Testis (tissue), 3 donors: ENCODE data around the gene QSOX2. TPM values are rescaled to one million over a fixed set of nuclear protein-coding genes. Genes with fewer than 3 reads are reported as not detected.

Experiments used
- DNase-seq: peaks from one replicate; pipeline ENCODE4 v3.0.0-alpha.2; 2019
- H3K27ac ChIP-seq, 2 donors: fragments of 200-600 bp; sonication (generic); one replicate each; pipeline ENCODE4 v1.5.1; 2019
- H3K27me3 ChIP-seq: fragments of 200-600 bp; sonication (generic); one replicate; pipeline ENCODE4 v1.5.1; 2019
- H3K36me3 ChIP-seq: fragments of 200-600 bp; sonication (generic); one replicate; pipeline ENCODE4 v1.5.1; 2017; ENCODE audit warnings: low read depth; ENCODE audit errors: missing control alignments
- H3K4me1 ChIP-seq: fragments of 200-600 bp; sonication (generic); one replicate; pipeline ENCODE4 v1.5.1; 2019
- H3K4me3 ChIP-seq, 2 donors: fragments of 200-600 bp; sonication (generic); one replicate each; pipeline ENCODE4 v1.5.1; 2017 to 2019
- H3K9me3 ChIP-seq: fragments of 200-600 bp; sonication (generic); one replicate; pipeline ENCODE4 v1.5.1; 2017
- POLR2A ChIP-seq: fragments of 450-650 bp; IDR thresholded peaks from one replicate; pipeline ENCODE4 v1.6.1; 2017; ENCODE audit warnings: antibody characterized with exemption, mild to moderate bottlenecking, moderate library complexity
- WGBS, 2 donors: methylation state at CpG; one replicate each; pipeline ENCODE4 v1.1.5; 2018; 5-methylcytosine and 5-hydroxymethylcytosine counted together
- intact Hi-C: fragments of 100-400 bp; cut with DNase I; formaldehyde crosslinking; loops from one replicate; pipeline ENCODE4 v1.15.1; 2023; ENCODE audit warnings: low total_unique reads
- polyA plus RNA-seq: library from polyadenylated mRNA; stranded (reverse); fragments of 350-450 nt; fragmentation: Illumina TruSeq; extraction: RNeasy Lipid Tissue Mini Kit (QIAGEN cat#74804); gene quantifications from one replicate; pipeline ENCODE4 v1.2.3, GENCODE V29; 2014; ENCODE audit warnings: low read depth, low replicate concordance; ENCODE audit not compliant: insufficient read depth
- total RNA-seq, 2 donors: library from RNA; depleted of rRNA; stranded (reverse); fragments of >200 nt; gene quantifications; one replicate each; pipeline ENCODE4 v1.2.3, GENCODE V29; 2016
- TF ChIP-seq, protein P1 (sequence below), 3 experiments: fragments of 450-650 bp in 2 of 3; fragments of 200-600 bp in 1 of 3; sonication (generic) in 1 of 3; IDR thresholded peaks; one replicate each; pipeline ENCODE4 v1.5.1; 2016 to 2019; ENCODE audit warnings: antibody characterized with exemption in 3 of 3, mild to moderate bottlenecking in 2 of 3, moderate library complexity in 1 of 3

QSOX2 gene
- total and polyA plus RNA-seq, 3 donors from 2014 or later: 22.1 to 23.3 (median 22.6) TPM

DNA sequence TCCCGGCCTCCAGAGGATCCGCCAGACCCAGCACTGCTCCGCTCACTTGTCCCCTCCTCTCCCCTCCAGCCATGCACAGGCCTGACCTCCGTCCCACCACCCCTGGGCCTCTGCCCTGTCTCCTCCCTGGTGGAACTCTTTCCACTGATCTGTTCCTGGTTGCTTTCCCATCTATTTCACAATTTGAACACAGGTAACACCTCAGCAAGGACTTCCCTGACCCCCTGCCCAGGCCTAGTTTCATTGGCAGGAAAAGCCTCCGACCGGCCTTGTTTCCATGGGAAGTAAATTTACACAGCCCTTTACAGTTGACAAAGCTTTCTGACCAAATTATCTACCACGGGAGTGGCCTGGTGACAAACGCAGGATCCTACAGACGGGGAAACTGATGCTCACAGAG, 14.8 kb downstream of the QSOX2 start:
- Histone ChIP-seq H3K9me3 (no peaks in the 10 kb centered on the region), H3K4me1 (no peaks in the 10 kb centered on the region), H3K4me3 (no peak overlapping the region), H3K27ac (no peak overlapping the region), H3K27me3 (no peaks in the 10 kb centered on the region), H3K36me3 (no peaks in the 10 kb centered on the region)
- WGBS, 2 donors: 90 to 96% methylated on average over 9 of the region's 9 CpGs
- TF ChIP-seq, protein P1, sequence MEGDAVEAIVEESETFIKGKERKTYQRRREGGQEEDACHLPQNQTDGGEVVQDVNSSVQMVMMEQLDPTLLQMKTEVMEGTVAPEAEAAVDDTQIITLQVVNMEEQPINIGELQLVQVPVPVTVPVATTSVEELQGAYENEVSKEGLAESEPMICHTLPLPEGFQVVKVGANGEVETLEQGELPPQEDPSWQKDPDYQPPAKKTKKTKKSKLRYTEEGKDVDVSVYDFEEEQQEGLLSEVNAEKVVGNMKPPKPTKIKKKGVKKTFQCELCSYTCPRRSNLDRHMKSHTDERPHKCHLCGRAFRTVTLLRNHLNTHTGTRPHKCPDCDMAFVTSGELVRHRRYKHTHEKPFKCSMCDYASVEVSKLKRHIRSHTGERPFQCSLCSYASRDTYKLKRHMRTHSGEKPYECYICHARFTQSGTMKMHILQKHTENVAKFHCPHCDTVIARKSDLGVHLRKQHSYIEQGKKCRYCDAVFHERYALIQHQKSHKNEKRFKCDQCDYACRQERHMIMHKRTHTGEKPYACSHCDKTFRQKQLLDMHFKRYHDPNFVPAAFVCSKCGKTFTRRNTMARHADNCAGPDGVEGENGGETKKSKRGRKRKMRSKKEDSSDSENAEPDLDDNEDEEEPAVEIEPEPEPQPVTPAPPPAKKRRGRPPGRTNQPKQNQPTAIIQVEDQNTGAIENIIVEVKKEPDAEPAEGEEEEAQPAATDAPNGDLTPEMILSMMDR (IDR thresholded peaks at IDR 0.05): no peak
- no peak for TF ChIP-seq POLR2A
- DNase-seq: no peak
- intact Hi-C loops: no loop called here

DNA sequence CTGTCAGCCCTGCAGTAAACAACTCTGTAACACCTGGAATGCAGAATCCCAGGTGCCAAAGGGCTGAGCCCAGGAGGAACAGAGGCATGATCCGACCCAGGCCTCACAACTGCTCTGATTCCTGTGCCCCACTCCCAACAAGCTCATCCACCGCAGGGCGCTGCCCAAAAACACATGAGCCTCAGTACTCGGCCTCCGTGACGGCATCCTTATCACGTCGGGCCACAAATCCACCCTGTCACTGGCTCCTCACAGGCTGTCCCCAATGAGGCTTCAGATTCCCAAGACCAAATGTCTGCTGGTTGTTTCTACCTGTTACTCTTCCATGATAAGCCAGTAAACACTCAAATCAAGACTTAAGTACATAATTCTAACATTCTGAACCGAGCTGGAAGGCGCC, 15.2 kb downstream of the QSOX2 start:
- 93 to 94% methylated on average over 10 of the region's 10 CpGs for WGBS, 2 donors

DNA sequence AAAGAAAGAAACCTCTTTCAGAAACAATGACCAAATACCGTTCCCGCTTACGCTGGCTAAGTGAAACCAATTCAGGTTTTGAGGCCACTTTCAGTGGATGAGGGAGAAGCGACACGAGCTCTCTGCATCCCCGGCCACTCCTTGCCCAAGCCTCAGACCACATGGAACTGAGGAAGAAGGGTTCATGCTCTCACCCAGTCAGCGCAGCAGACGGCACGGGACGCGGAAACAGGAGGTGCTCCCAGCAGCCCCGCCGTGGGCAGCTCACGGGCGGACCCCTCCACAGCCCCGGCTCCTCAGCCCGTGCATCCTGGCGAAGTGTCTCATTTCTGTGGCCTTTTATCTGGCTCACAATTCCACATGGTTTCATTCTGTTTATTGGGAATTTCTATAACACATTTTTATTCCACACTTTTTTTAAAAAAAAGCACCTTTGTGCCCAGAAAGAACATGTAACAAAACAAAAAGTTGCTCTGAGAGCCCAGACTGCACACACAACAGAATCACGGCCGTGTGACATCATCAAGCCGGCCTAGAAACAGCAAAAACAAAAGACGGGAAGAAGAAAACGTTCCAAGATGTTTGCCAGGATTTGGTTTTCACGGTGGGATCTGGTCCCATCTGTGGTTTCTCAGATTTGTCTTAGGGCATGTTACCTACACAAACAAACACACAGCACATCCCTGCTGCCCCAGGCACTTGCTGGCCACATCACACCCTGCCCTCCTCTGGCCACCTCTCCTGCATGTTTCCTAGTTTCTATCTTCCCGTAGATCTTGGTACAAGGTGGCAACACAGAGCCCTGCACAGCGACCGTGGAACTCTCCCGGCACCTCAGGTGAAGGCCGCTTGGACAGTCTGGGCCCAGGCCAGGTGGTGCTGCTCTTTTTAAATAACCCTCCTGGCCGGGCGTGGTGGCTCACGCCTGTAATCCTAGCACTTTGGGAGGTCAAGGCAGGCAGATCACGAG, 16.2 kb downstream of the QSOX2 start:
- Histone ChIP-seq H3K36me3 (no peaks in the 10 kb centered on the region), H3K27me3 (no peaks in the 10 kb centered on the region), H3K9me3 (no peaks in the 10 kb centered on the region), H3K27ac (no peak overlapping the region), H3K4me1 (no peaks in the 10 kb centered on the region), H3K4me3 (no peak overlapping the region)
- intact Hi-C loops: no loop called here
- no peak for DNase-seq
- TF ChIP-seq POLR2A: no peak
- WGBS, 2 donors: 77% methylated on average over 33 of the region's 33 CpGs

More for the DNA sequence above, 15.2 kb downstream of the QSOX2 start:
- DNase-seq: no peak
- no peaks in the 10 kb centered on the region for H3K36me3 ChIP-seq
- H3K9me3 ChIP-seq: no peaks in the 10 kb centered on the region
- no peak overlapping the region for H3K4me3 ChIP-seq
- H3K27ac ChIP-seq: no peak overlapping the region
- H3K4me1 ChIP-seq: no peaks in the 10 kb centered on the region
- intact Hi-C loops: no loop called here
- TF ChIP-seq, protein P1 (IDR thresholded peaks at IDR 0.05): no peak
- no peak for TF ChIP-seq POLR2A
- H3K27me3 ChIP-seq: no peaks in the 10 kb centered on the region

DNA sequence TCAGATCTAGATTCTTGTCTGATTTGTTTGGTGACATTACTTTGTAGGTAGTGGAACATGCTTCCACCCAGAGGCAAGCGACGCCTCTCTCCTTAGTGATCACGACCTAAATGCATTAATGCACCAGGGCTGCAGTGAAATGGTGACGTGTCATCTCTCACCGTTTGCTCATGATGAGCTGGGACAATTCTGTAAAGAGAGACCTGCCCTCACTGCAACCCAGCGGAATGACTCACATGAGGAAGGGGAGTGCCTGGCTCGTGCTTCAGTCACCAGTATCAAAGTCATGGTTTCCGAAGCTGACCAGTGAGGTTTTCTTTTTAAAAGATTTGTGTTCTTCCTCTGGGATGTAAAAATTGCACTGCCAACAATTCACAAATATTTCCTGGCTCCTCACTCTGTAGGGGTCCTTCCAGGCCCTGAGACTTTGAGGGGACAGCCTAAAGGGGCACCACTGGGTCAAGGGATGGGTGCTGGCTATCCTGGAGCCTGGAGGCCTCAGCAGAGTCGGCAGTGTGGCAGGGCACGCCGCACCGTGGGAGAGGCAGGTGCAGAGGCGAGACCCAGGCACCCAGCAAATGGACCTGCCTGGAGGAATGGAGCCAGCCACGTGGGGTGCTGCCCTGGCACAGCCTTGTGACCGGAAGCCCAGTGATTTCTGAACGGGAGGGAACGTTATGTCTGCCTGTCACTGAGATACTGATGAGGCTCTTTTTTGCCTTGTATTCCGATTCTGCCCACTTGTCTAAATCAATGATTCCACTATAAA, 17.3 kb downstream of the QSOX2 start:
- Histone ChIP-seq H3K9me3 (no peaks in the 10 kb centered on the region), H3K27ac (no peak overlapping the region), H3K4me3 (no peak overlapping the region), H3K36me3 (no peaks in the 10 kb centered on the region), H3K4me1 (no peaks in the 10 kb centered on the region), H3K27me3 (no peaks in the 10 kb centered on the region)
- DNase-seq: no peak
- TF ChIP-seq POLR2A: no peak
- TF ChIP-seq, protein P1 (IDR thresholded peaks at IDR 0.05): no peak
- intact Hi-C loops: no loop called here
- 75 to 83% methylated on average over 18 of the region's 18 CpGs for WGBS, 2 donors
